Hepatocyte (in vitro differentiated cells): ENCODE results near the gene CES3.

Experiments
- EZH2 ChIP-seq: fragments of 200-600 bp; sonication (generic); IDR thresholded peaks from 2 replicates; pipeline ENCODE4 v1.6.1; 2016; ENCODE audit warnings: antibody characterized with exemption, mild to moderate bottlenecking, borderline replicate concordance
- TF ChIP-seq, protein P1 (sequence below): fragments of 200-600 bp; sonication (generic); IDR thresholded peaks from 2 replicates; pipeline ENCODE4 v1.5.1; 2016; ENCODE audit warnings: antibody characterized with exemption, mild to moderate bottlenecking; ENCODE audit not compliant: poor library complexity

DNA sequence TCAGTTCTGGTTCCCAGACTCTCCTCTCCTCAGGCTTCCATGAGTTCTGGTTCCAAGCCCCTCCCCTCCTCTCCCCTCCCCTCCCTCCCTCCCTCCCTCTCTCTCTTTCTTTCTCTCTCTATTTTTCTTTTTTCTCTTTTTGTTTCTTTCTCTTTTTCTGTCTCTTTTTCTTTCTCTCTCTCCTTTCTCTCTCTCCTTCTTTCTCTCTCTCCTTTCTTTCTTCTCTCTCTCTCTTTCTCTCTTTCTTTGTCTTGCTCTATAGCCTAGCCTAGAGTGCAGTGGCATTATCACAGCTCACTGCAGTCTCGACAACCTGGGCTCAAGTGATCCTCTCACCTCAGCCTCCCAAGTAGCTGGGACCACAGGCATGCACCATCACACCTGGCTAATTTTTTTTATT, 796 bp upstream of the CES3 start:
- TF ChIP-seq EZH2: no peak
- TF ChIP-seq, protein P1, sequence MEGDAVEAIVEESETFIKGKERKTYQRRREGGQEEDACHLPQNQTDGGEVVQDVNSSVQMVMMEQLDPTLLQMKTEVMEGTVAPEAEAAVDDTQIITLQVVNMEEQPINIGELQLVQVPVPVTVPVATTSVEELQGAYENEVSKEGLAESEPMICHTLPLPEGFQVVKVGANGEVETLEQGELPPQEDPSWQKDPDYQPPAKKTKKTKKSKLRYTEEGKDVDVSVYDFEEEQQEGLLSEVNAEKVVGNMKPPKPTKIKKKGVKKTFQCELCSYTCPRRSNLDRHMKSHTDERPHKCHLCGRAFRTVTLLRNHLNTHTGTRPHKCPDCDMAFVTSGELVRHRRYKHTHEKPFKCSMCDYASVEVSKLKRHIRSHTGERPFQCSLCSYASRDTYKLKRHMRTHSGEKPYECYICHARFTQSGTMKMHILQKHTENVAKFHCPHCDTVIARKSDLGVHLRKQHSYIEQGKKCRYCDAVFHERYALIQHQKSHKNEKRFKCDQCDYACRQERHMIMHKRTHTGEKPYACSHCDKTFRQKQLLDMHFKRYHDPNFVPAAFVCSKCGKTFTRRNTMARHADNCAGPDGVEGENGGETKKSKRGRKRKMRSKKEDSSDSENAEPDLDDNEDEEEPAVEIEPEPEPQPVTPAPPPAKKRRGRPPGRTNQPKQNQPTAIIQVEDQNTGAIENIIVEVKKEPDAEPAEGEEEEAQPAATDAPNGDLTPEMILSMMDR: no peak
